B cell (primary cell): ENCODE results near the gene PYY. TPM values are rescaled to one million over a fixed set of nuclear protein-coding genes. Genes with fewer than 3 reads are reported as not detected.

Source experiments
- ATAC-seq: fragments of 200-7000 bp; cut with Tn5 transposase; one replicate; pipeline ENCODE4 v1.10.0; 2021; ENCODE audit warnings: low read depth, mild to moderate bottlenecking, moderate number of reproducible peaks, moderate library complexity
- CTCF ChIA-PET: fragments of 350-600 bp; sonication (Branson Sonifier 250); formaldehyde crosslinking; loops from one replicate; lab custom pipeline; 2021; ENCODE audit warnings: antibody characterized with exemption, inconsistent platforms; lab: Charles Lee
- POLR2A ChIA-PET: fragments of 350-600 bp; sonication (Branson Sonifier 250); formaldehyde crosslinking; loops from one replicate; lab custom pipeline; 2021; ENCODE audit warnings: antibody characterized with exemption; lab: Charles Lee
- DNase-seq: peaks from one replicate; pipeline ENCODE4 v3.0.0; 2013
- H2AFZ ChIP-seq: 2 replicates; pipeline ENCODE4 v1.6.1; 2012; ENCODE audit warnings: mild to moderate bottlenecking, low read depth, low read length; ENCODE audit not compliant: insufficient read depth, poor library complexity, severe bottlenecking
- H3K27ac ChIP-seq, 2 donors: 1 replicate in 1 of 2; 2 replicates in 1 of 2; pipeline ENCODE4 v1.5.1; 2012 to 2013; ENCODE audit warnings: low read length in 2 of 2, mild to moderate bottlenecking in 2 of 2, moderate library complexity in 1 of 2
- H3K27me3 ChIP-seq, 4 experiments: fragments of 200-600 bp in 1 of 4; sonication (generic) in 1 of 4; replicated peaks in 1 of 4; 1 replicate in 2 of 4; 2 replicates in 2 of 4; pipeline versions ENCODE4 v1.6.1 to v1.7.0; 2013 to 2016; ENCODE audit warnings: low read length in 3 of 4, mild to moderate bottlenecking in 2 of 4, mixed read lengths in 1 of 4, moderate library complexity in 1 of 4; ENCODE audit not compliant: insufficient read depth in 4 of 4, control insufficient read depth in 3 of 4; ENCODE audit errors: control extremely low read depth in 1 of 4
- H3K36me3 ChIP-seq, 2 experiments: replicated peaks in 1 of 2; 1 replicate in 1 of 2; 2 replicates in 1 of 2; pipeline versions ENCODE4 v1.6.1 to v1.7.1; 2013; ENCODE audit warnings: low read length in 1 of 2; ENCODE audit not compliant: insufficient read depth in 2 of 2, control insufficient read depth in 1 of 2; ENCODE audit errors: control extremely low read depth in 1 of 2, extremely low read depth in 1 of 2
- H3K4me1 ChIP-seq, 2 donors: fragments of 200-600 bp in 1 of 2; sonication (generic) in 1 of 2; 1 replicate in 1 of 2; 2 replicates in 1 of 2; pipeline versions ENCODE4 v1.5.1 to v1.6.1; 2013 to 2017; ENCODE audit warnings: low read length in 2 of 2; ENCODE audit not compliant: control insufficient read depth in 2 of 2, insufficient read depth in 2 of 2
- H3K4me2 ChIP-seq: replicated peaks from 2 replicates; pipeline ENCODE3; 2012; ENCODE audit warnings: mild to moderate bottlenecking, low read depth, low read length; ENCODE audit not compliant: poor library complexity, severe bottlenecking
- H3K4me3 ChIP-seq, 5 experiments: fragments of 200-600 bp in 1 of 5; sonication (generic) in 1 of 5; 1 replicate in 3 of 5; 2 replicates in 2 of 5; pipeline versions ENCODE4 v1.5.1 to v1.7.0; 2011 to 2016; ENCODE audit warnings: low read length in 4 of 5, mild to moderate bottlenecking in 4 of 5, low read depth in 2 of 5, control low read depth in 1 of 5, moderate library complexity in 1 of 5; ENCODE audit not compliant: insufficient read depth in 1 of 5; ENCODE audit errors: control extremely low read depth in 1 of 5, extremely low read depth in 1 of 5
- H3K79me2 ChIP-seq: fragments of 200-600 bp; sonication (generic); one replicate; pipeline ENCODE4 v1.6.0; 2016; ENCODE audit warnings: low read length; ENCODE audit not compliant: control insufficient read depth, insufficient read depth
- H3K9ac ChIP-seq: fragments of 200-600 bp; sonication (generic); 2 replicates; pipeline ENCODE4 v1.6.1; 2017; ENCODE audit warnings: mild to moderate bottlenecking, low read length, moderate library complexity
- H3K9me3 ChIP-seq, 3 donors: one replicate each; pipeline versions ENCODE4 v1.6.1 to v1.7.1; 2013; ENCODE audit warnings: low read length in 2 of 3; ENCODE audit not compliant: control insufficient read depth in 2 of 3, insufficient read depth in 1 of 3; ENCODE audit errors: control extremely low read depth in 1 of 3
- H4K20me1 ChIP-seq: 2 replicates; pipeline ENCODE4 v1.6.0; 2012; ENCODE audit warnings: mild to moderate bottlenecking, low read length; ENCODE audit not compliant: insufficient read depth, control insufficient read depth, poor library complexity, severe bottlenecking
- H3K27ac Mint-ChIP-seq: one replicate; pipeline ENCODE4 v1.8.0; 2021; ENCODE audit warnings: mixed read lengths
- H3K27me3 Mint-ChIP-seq: one replicate; pipeline ENCODE4 v1.8.0; 2021; ENCODE audit warnings: mixed read lengths
- H3K4me1 Mint-ChIP-seq: one replicate; pipeline ENCODE4 v1.8.0; 2021; ENCODE audit warnings: mixed read lengths
- H3K4me3 Mint-ChIP-seq: one replicate; pipeline ENCODE4 v1.8.0; 2021; ENCODE audit warnings: mixed read lengths
- H3K9me3 Mint-ChIP-seq: one replicate; pipeline ENCODE4 v1.8.0; 2022; ENCODE audit warnings: mixed read lengths; ENCODE audit not compliant: insufficient read depth
- EZH2 ChIP-seq: IDR thresholded peaks from 2 replicates; pipeline ENCODE4 v1.6.1; 2012; ENCODE audit warnings: borderline replicate concordance, low read depth, mild to moderate bottlenecking, moderate library complexity, low read length; ENCODE audit not compliant: insufficient read depth, poor library complexity, severe bottlenecking
- WGBS: methylation state at CpG from one replicate; pipeline ENCODE4 v1.1.5; 2013; ENCODE audit warnings: missing lambda C conversion rate; ENCODE audit not compliant: insufficient coverage; 5-methylcytosine and 5-hydroxymethylcytosine counted together
- intact Hi-C: fragments of 100-400 bp; cut with micrococcal nuclease; formaldehyde crosslinking; loops from one replicate; pipeline ENCODE4 v1.10.0; 2022
- polyA plus RNA-seq: library from polyadenylated mRNA; depleted of rRNA; stranded (reverse); fragments of >200 nt; gene quantifications from 2 replicates; pipeline ENCODE4 v1.2.3, GENCODE V29; 2012
- total RNA-seq, 2 donors: library from RNA; stranded (reverse); fragments of 120-200 nt in 1 of 2; gene quantifications; 1 replicate in 1 of 2; 2 replicates in 1 of 2; pipeline versions ENCODE4 v1.2.3 to v1.2.4, GENCODE V29; 2013 to 2022
- TF ChIP-seq, protein P1 (sequence below): fragments of 200-600 bp; IDR thresholded peaks from one replicate; pipeline ENCODE4 v1.8.0; 2022; ENCODE audit warnings: antibody characterized with exemption, mild to moderate bottlenecking

Gene PYY
- total and polyA plus RNA-seq, 2 donors (not counting 1 experiment from before 2014, with no cell fraction given), result 0.19 TPM; not detected in 1

- Histone ChIP-seq H3K9ac (no peak overlapping the region), H3K27me3 (peaks cover 0 to 19% (median 8%) of the 10 kb centered on the region in 4 experiments), H4K20me1 (no peaks in the 10 kb centered on the region), H3K4me3 (no peak overlapping the region), H2AFZ (no peak overlapping the region), H3K79me2 (no peaks in the 10 kb centered on the region), H3K27ac (no peak overlapping the region), H3K36me3 (no peaks in the 10 kb centered on the region), H3K9me3 (peaks cover 0 to 5% (median 0%) of the 10 kb centered on the region in 3 donors), H3K4me1 (peaks cover 14 to 20% of the 10 kb centered on the region in 2 donors), H3K4me2 (no peak overlapping the region)
- intact Hi-C loops, result no loop called here
- H3K4me1 Mint-ChIP-seq, result peaks cover 20% of the 10 kb centered on the region
- ChIA-PET POLR2A (no interaction called here), CTCF (interaction anchor here (1.2 kb wide), 1 partner anchor 31 kb away, joined by 3 read pairs; no protein-coding TSS in a partner anchor)
- peaks cover 15% of the 10 kb centered on the region for H3K27me3 Mint-ChIP-seq
- no peak overlapping the region for H3K27ac Mint-ChIP-seq
- no peak overlapping the region for H3K4me3 Mint-ChIP-seq
- 78% methylated on average over 3 of the region's 4 CpGs for WGBS
- no peak for ATAC-seq
- TF ChIP-seq EZH2, result no peak
- TF ChIP-seq, protein P1, sequence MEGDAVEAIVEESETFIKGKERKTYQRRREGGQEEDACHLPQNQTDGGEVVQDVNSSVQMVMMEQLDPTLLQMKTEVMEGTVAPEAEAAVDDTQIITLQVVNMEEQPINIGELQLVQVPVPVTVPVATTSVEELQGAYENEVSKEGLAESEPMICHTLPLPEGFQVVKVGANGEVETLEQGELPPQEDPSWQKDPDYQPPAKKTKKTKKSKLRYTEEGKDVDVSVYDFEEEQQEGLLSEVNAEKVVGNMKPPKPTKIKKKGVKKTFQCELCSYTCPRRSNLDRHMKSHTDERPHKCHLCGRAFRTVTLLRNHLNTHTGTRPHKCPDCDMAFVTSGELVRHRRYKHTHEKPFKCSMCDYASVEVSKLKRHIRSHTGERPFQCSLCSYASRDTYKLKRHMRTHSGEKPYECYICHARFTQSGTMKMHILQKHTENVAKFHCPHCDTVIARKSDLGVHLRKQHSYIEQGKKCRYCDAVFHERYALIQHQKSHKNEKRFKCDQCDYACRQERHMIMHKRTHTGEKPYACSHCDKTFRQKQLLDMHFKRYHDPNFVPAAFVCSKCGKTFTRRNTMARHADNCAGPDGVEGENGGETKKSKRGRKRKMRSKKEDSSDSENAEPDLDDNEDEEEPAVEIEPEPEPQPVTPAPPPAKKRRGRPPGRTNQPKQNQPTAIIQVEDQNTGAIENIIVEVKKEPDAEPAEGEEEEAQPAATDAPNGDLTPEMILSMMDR, result no peak
- DNase-seq, result no peak
- no peaks in the 10 kb centered on the region for H3K9me3 Mint-ChIP-seq
These were observed 41.0 kb downstream of the PYY start for GRCh38 chr17:43912635-43913304.

GRCh38 chr17:43911904-43912303 lies 41.8 kb downstream of the PYY start:
- peaks cover 0 to 25% (median 14%) of the 10 kb centered on the region in 4 experiments for H3K27me3 ChIP-seq
- H3K27ac ChIP-seq, result no peak overlapping the region
- WGBS, result 75% methylated on average over 6 of the region's 8 CpGs
- H3K4me3 ChIP-seq, result no peak overlapping the region
- H4K20me1 ChIP-seq, result no peaks in the 10 kb centered on the region
- no peaks in the 10 kb centered on the region for H3K9me3 Mint-ChIP-seq
- no peak overlapping the region for H3K4me2 ChIP-seq
- DNase-seq, result no peak
- TF ChIP-seq, protein P1, result no peak
- no peak for TF ChIP-seq EZH2
- CTCF ChIA-PET, result interaction anchor here (1.2 kb wide), 1 partner anchor 32 kb away, joined by 3 read pairs; no protein-coding TSS in a partner anchor
- H3K4me3 Mint-ChIP-seq, result no peak overlapping the region
- H3K79me2 ChIP-seq, result no peaks in the 10 kb centered on the region
- H3K4me1 ChIP-seq, result peaks cover 19 to 20% of the 10 kb centered on the region in 2 donors
- no peak for ATAC-seq
- H3K27me3 Mint-ChIP-seq, result peaks cover 18% of the 10 kb centered on the region
- H3K4me1 Mint-ChIP-seq, result peaks cover 20% of the 10 kb centered on the region
- H3K36me3 ChIP-seq, result no peaks in the 10 kb centered on the region
- H3K27ac Mint-ChIP-seq, result no peak overlapping the region
- peaks cover 0 to 13% (median 0%) of the 10 kb centered on the region in 3 donors for H3K9me3 ChIP-seq
- POLR2A ChIA-PET, result no interaction called here
- H3K9ac ChIP-seq, result no peak overlapping the region
- no peak overlapping the region for H2AFZ ChIP-seq
- intact Hi-C loops, result no loop called here
